Limb (tissue), 2 donors: ENCODE data around the gene BCAR3.
"Not testable (repeated sequence)": the region's sequence is repeated elsewhere in the genome, so short reads cannot be mapped to it uniquely, and the experiment has no call there.

ENCODE experiments used
- DNase-seq, 2 donors: peaks; one replicate each; pipeline ENCODE4 v3.0.0-alpha.2; 2016; ENCODE audit errors: extremely low spot score in 2 of 2

BCAR3 gene

GRCh38 chr1:93553886-93554490 lies 127.6 kb downstream of the BCAR3 start:
- DNase-seq, result not testable (repeated sequence)

DNA sequence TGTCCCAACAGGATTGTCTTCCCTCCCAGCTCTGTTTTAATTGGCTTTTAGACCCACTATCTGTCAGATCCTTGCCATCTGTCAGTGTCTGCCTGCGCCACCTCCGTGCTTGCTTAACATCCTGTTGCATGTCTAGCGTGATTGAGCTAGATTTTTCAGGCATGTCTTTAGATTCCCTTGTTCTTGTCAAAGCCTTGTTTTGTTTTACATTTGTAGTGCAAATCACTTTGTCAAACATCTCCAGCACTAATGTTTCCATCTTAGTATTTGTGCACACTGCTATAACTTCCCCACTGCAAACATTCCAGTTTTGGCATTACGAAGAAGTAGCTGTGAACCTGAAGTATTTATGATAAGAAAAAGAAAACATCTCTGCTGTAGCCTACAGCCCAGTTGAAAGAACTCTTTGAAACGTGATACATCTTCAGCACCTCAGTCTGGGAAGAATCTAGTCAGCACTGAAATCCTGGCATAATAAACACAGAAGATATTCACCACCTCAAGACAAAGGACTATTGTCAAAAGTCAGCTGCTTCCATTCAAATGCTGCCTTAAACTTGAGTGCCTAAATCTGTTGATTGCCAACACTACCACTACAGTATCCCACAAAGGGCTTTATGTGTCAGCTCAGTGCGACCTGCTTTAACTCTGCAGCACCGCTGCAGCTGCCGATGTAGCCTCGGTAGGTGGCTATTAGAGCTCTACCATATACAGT lies 128.7 kb downstream of the BCAR3 start:
- DNase-seq, result no peak

DNA sequence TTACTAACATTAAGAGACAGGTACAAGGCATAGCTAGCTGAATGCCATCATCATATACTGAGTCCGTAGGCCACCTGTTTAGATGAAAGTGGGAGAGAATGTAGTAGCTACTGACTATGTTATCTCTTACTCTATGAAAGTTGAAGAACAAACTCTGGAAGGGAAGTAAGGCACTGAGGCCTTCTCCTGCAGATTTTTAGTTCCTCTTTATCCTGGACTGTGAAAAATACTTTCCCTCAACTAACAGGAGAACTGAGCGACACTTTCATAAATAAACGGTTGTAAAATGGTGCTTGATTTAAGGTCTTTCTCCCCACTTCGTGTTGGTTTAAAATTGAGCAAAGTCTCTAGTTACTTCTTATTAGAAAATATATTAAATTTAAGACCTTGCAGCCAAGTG lies 131.8 kb downstream of the BCAR3 start:
- DNase-seq, result no peak

DNA sequence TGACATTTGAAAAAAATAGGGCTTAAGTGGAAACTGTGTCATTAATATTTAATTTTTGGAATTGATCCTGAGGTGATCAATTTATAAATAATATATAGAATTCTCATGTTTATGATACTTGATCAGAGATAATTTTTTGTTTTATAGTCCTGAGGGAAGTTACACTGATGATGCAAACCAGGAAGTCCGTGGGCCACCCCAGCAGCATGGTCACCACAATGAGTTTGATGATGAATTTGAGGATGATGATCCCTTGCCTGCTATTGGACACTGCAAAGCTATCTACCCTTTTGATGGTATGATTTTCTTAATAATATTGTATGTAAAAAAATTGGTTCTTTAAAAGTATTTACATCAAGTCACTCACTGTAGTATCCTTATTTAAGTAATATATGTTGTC lies 132.5 kb downstream of the BCAR3 start:
- DNase-seq, result no peak

GRCh38 chr1:93546162-93546863 lies 135.3 kb downstream of the BCAR3 start:
- no peak for DNase-seq

DNA sequence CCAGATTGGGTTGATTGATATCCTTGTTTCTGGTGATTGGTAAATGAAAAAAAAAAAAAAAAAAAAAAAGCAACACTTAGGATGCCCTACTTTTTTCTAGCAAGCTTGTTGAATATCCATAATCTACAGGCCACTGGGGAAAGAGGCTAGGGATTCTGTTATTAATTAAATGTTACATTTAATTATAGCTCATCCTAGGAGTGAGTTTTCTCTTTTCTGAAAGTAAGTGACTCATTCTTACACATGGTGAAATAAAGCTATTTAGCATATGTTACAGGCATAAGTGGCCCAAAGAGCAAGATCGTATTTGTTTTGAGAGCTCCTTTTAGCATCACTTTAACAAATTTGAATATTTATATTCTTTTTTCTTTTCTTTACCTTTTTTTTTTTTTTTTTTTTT lies 139.2 kb downstream of the BCAR3 start:
- DNase-seq, result no peak

- no peak for DNase-seq
Observed at GRCh38 chr1:93541045-93541444, 140.6 kb downstream of the BCAR3 start.

DNA sequence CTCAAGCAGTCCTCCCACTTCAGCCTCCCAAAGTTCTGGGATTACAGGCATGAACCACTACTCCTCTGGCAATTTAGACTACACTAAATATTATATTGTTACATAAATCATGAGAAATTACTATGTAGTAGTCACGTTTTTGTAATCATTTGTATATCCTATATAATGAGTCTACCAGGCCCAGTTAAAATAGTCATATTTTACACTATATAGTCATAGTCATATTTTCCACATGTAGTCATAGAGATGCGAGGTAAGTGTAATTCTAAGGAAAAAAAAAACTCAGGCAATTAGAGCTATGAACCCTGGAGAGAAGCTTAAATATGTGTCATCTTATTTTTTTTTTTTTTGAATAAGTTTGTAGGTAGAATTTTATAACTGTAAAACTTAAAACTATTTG lies 143.7 kb downstream of the BCAR3 start:
- DNase-seq, result no peak

DNA sequence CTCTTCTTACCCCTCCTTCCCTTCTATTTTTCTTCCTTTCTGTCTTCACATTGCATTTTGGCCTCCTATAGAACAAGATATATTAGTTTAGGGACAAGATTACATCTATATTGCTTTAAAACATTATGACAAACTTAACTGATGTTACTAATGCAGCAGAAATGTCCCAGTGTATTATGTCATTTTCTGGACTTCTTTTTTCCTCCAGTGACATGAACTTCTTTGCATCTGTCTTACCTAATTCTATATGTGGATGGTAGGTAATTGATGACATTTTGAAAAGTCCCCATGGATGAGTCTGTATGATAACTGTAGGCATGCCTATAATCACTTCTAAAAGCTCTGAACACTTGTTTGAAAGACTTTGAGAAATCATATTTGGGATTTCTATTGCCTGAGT lies 144.2 kb downstream of the BCAR3 start:
- DNase-seq, result no peak

DNA sequence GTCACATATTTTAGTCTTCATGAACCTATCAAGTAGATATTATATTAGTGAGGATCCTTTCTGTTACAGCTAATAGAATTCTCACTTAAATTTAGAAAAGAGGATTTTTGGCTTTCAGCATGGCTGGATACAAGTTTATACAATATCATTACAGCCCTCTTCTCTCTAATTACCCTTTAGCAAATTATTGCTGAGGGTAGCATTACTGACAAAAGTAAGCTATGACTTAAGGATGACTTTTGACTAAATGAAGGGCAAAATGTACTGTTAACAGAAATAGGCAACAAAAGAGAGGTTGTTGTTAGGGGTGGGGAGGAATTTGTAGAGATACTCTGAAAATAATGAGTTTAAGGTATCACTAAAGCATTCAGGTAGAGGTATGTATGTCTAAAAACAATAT lies 148.0 kb downstream of the BCAR3 start:
- DNase-seq, result no peak

GRCh38 chr1:93532780-93533378 lies 148.8 kb downstream of the BCAR3 start:
- DNase-seq, result no peak

- DNase-seq, result no peak
Observed at GRCh38 chr1:93531193-93531592, 150.4 kb downstream of the BCAR3 start.

GRCh38 chr1:93528412-93528811 lies 153.2 kb downstream of the BCAR3 start:
- DNase-seq, result no peak

DNA sequence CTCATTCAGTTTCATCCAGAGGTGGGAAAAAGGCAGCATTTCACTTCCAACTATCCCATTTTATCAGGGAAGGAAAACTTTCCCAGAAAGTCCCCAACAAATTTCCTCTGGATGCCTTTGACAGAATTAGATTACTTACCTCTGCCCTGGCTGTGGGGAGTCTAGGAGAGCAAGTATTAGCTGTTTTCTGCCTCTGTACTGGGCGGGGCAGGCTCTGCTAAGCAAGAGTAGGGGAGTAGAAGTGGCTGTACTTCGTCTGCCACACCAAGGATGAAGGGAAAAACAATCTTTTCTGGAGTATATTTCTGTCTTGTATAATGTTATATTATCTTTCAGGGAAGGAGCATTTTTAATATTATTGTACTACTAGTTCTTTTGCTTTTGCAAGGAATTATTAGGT lies 155.2 kb downstream of the BCAR3 start:
- no peak for DNase-seq

GRCh38 chr1:93525431-93525830 lies 156.2 kb downstream of the BCAR3 start:
- DNase-seq, result no peak

- DNase-seq, result no peak
Observed at GRCh38 chr1:93522721-93523120, 158.9 kb downstream of the BCAR3 start.

DNA sequence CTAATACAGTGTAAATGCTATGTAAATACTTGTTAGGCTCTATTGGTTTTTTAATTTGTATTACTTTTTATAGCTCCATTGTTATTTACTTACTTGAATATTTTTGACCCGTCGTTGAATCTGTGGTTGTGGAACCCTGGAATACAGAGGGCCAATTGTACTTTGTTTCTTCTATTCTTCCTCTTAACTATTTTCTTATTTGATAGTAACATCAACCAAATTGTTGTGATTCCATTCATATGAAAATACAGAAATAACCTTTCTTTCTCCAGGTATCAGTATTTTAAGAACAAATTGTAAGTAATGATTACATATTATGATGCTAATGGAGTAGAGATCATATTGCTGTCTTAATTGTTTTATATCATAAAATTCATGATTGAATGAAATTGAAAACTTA lies 160.0 kb downstream of the BCAR3 start:
- DNase-seq, result no peak

DNA sequence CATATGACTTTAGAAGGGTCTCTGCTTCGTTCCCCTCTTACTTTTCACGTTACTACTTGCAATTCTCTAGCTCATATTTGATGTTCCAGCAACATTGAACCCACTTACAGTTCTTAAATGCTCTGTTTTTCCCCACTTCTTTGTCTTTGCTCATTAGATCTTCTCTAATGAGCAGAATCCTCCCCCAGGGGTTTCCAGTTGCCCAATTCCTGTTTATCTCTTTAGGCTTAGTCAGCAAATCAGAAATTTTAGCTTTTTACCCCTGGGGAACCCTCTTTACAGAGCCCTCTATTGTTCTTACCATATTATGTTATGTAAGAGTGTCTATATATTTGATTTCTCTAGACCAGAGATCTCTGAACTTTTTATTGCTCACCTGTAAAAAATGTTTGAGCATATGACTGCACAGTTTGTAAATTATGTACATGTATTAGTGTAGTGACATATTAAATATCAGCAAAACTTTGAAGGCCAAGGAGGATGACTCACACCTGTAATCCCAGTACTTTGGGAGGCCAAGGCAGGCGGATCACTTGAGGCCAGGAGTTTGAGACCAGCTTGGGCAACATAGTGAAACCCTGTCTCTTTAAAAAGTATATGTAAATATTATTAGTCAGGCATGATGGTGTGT lies 162.3 kb downstream of the BCAR3 start:
- DNase-seq, result no peak

- no peak for DNase-seq
Observed at GRCh38 chr1:93518516-93518915, 163.1 kb downstream of the BCAR3 start.

DNA sequence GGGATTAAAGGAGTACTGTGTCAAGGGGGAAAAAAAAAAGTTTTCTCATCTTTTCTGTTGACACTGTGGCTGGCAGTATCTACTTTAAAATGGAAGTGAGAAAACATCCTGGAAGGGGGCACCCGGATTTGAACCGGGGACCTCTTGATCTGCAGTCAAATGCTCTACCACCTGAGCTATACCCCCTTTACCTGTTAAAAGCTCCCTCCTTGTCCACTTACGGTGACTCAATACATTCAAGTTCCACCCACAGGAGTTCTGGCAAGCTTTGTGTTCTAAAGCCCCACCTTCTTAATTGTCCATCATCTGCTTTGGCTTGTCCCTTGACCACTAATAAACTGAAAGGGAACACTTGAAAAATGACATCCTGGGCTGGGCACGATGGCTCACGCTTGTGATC lies 165.5 kb downstream of the BCAR3 start:
- no peak for DNase-seq
